Esophagus squamous epithelium (tissue), 5 donors: ENCODE measurements around the gene ZNF585A. TPM values are rescaled to one million over a fixed set of nuclear protein-coding genes. Genes with fewer than 3 reads are reported as not detected.
"Not testable (repeated sequence)": the region's sequence is repeated elsewhere in the genome, so short reads cannot be mapped to it uniquely, and the experiment has no call there.

Source experiments
- DNase-seq: peaks from one replicate; lab custom pipeline; 2025; lab: John Stamatoyannopoulos, UW
- H3K27ac ChIP-seq, 4 donors: fragments of 200-600 bp; sonication (generic); one replicate each; pipeline ENCODE4 v1.5.1; 2016 to 2019; ENCODE audit warnings: mild to moderate bottlenecking in 1 of 4
- H3K27me3 ChIP-seq, 4 donors: fragments of 200-600 bp; sonication (generic); 1 replicate in 3 of 4; 2 replicates in 1 of 4; pipeline versions ENCODE4 v1.5.1 to v1.6.0; 2017 to 2021; ENCODE audit warnings: antibody characterized with exemption in 1 of 4
- H3K36me3 ChIP-seq, 3 donors: fragments of 200-600 bp; sonication (generic); one replicate each; pipeline ENCODE4 v1.5.1; 2016 to 2019
- H3K4me1 ChIP-seq, 3 donors: fragments of 200-600 bp; sonication (generic); one replicate each; pipeline ENCODE4 v1.5.1; 2017 to 2019
- H3K4me3 ChIP-seq, 4 donors: fragments of 200-600 bp; sonication (generic); 1 replicate in 3 of 4; 2 replicates in 1 of 4; pipeline ENCODE4 v1.5.1; 2016 to 2019; ENCODE audit warnings: mild to moderate bottlenecking in 2 of 4, moderate library complexity in 1 of 4
- H3K9me3 ChIP-seq, 3 donors: fragments of 200-600 bp; sonication (generic); one replicate each; pipeline ENCODE4 v1.5.1; 2016 to 2019
- CTCF ChIP-seq, 6 experiments: fragments of 450-650 bp in 4 of 6; fragments of 200-600 bp in 2 of 6; sonication (generic) in 2 of 6; IDR thresholded peaks; one replicate each; pipeline ENCODE4 v1.5.1; 2016 to 2019; ENCODE audit warnings: antibody characterized with exemption in 6 of 6, mild to moderate bottlenecking in 4 of 6, moderate library complexity in 4 of 6
- POLR2A ChIP-seq, 4 donors: fragments of 450-650 bp; IDR thresholded peaks; one replicate each; pipeline ENCODE4 v1.6.1; 2017; ENCODE audit warnings: antibody characterized with exemption in 4 of 4, mild to moderate bottlenecking in 4 of 4, moderate library complexity in 3 of 4
- WGBS, 2 donors: methylation state at CpG; one replicate each; pipeline ENCODE4 v1.1.5; 2018; 5-methylcytosine and 5-hydroxymethylcytosine counted together
- intact Hi-C: fragments of 100-400 bp; cut with DNase I; formaldehyde crosslinking; loops from one replicate; pipeline ENCODE4 v1.15.0; 2022
- total RNA-seq, 4 donors: library from RNA; depleted of rRNA; stranded (reverse); fragments of >200 nt; gene quantifications; one replicate each; pipeline ENCODE4 v1.1.0, GENCODE V29; 2016
- donor health status: DM: yes; HTN: yes; CAD: no.

Gene ZNF585A
- total RNA-seq, 4 donors from 2014 or later: 3.4 to 9.5 (median 6.8) TPM

GRCh38 chr19:37127999-37128820 is 44.3 kb downstream of the ZNF585A start:
- Histone ChIP-seq H3K4me1 (no peaks in the 10 kb centered on the region), H3K36me3 (peaks cover 10 to 58% (median 11%) of the 10 kb centered on the region in 3 donors), H3K9me3 (peaks cover 41 to 100% (median 99%) of the 10 kb centered on the region in 3 donors), H3K27me3 (no peaks in the 10 kb centered on the region), H3K4me3 (peak overlapping the region in 1 of 4 donors; percentile 28), H3K27ac (no peak overlapping the region)
- TF ChIP-seq POLR2A (IDR thresholded peaks at IDR 0.05): no peak
- TF ChIP-seq CTCF (IDR thresholded peaks at IDR 0.05): no peak
- intact Hi-C loops: no loop called here
- DNase-seq: no peak
- WGBS, 2 donors: 94 to 96% methylated on average over 12 of the region's 12 CpGs

GRCh38 chr19:37122093-37122492 is 50.4 kb downstream of the ZNF585A start:
- WGBS, 2 donors: 93 to 100% methylated on average over 2 to 3 of the region's 3 CpGs
- H3K27ac ChIP-seq, H3K4me3 ChIP-seq, H3K4me1 ChIP-seq, intact Hi-C loops, H3K27me3 ChIP-seq, DNase-seq: not testable (repeated sequence)
- Histone ChIP-seq H3K9me3 (peaks cover 17 to 78% (median 58%) of the 10 kb centered on the region in 3 donors), H3K36me3 (peaks cover 0 to 27% (median 2%) of the 10 kb centered on the region in 3 donors)

GRCh38 chr19:37114001-37114400 is 58.5 kb downstream of the ZNF585A start:
- Histone ChIP-seq H3K9me3 (peaks cover 13 to 96% (median 85%) of the 10 kb centered on the region in 3 donors), H3K27me3 (no peaks in the 10 kb centered on the region), H3K4me3 (peak overlapping the region in 1 of 4 donors; percentile 4), H3K36me3 (peaks cover 0 to 82% (median 6%) of the 10 kb centered on the region in 3 donors), H3K4me1 (no peaks in the 10 kb centered on the region), H3K27ac (no peak overlapping the region)
- DNase-seq: no peak
- TF ChIP-seq CTCF (IDR thresholded peaks at IDR 0.05): no peak
- no peak for TF ChIP-seq POLR2A (IDR thresholded peaks at IDR 0.05)
- 95% methylated on average over 9 of the region's 9 CpGs for WGBS, 2 donors
- intact Hi-C loops: no loop called here

- peak in 1 of 6 experiments; percentile 12 for TF ChIP-seq CTCF (IDR thresholded peaks at IDR 0.05)
- DNase-seq, intact Hi-C loops, H3K27me3 ChIP-seq, H3K4me1 ChIP-seq, H3K27ac ChIP-seq: not testable (repeated sequence)
- Histone ChIP-seq H3K9me3 (peaks cover 13 to 98% (median 90%) of the 10 kb centered on the region in 3 donors), H3K4me3 (peak overlapping the region in 1 of 4 donors; percentile 15), H3K36me3 (peaks cover 0 to 100% (median 6%) of the 10 kb centered on the region in 3 donors)
- WGBS, 2 donors: 80 to 82% methylated on average over 7 of the region's 7 CpGs
These were observed 60.7 kb downstream of the ZNF585A start for GRCh38 chr19:37111753-37112152.

- H3K36me3 ChIP-seq: peaks cover 0 to 94% (median 17%) of the 10 kb centered on the region in 3 donors
These were observed 68.4 kb downstream of the ZNF585A start for GRCh38 chr19:37104135-37104534.

GRCh38 chr19:37098570-37098969 is 73.9 kb downstream of the ZNF585A start:
- no peak for DNase-seq
- H3K4me3 ChIP-seq: no peak overlapping the region
- no peak overlapping the region for H3K27ac ChIP-seq
- no peak for TF ChIP-seq POLR2A (IDR thresholded peaks at IDR 0.05)
- TF ChIP-seq CTCF (IDR thresholded peaks at IDR 0.05): no peak
- peaks cover 2 to 100% (median 24%) of the 10 kb centered on the region in 3 donors for H3K36me3 ChIP-seq
- WGBS, 2 donors: 92 to 94% methylated on average over 1 of the region's 1 CpG
- no peaks in the 10 kb centered on the region for H3K27me3 ChIP-seq
- no peaks in the 10 kb centered on the region for H3K4me1 ChIP-seq
- intact Hi-C loops: no loop called here
- H3K9me3 ChIP-seq: peaks cover 7 to 99% (median 76%) of the 10 kb centered on the region in 3 donors

More at GRCh38 chr19:37104135-37104534, 68.4 kb downstream of the ZNF585A start:
- H3K27me3 ChIP-seq, DNase-seq, H3K4me1 ChIP-seq, H3K4me3 ChIP-seq, H3K27ac ChIP-seq, intact Hi-C loops: not testable (repeated sequence)
- WGBS, 2 donors: 95 to 97% methylated on average over 3 to 4 of the region's 5 CpGs
- H3K9me3 ChIP-seq: peaks cover under 1 to 95% (median 77%) of the 10 kb centered on the region in 3 donors
